IMR-90 (cell line): ENCODE measurements around the gene RAPGEF3.

Experiments used
- BHLHE40 ChIP-seq: fragments of 150-350 bp; IDR thresholded peaks from 2 replicates; pipeline ENCODE4 v1.6.1; 2016; ENCODE audit warnings: mild to moderate bottlenecking, low read depth, low read length
- CEBPB ChIP-seq: IDR thresholded peaks from 2 replicates; pipeline ENCODE4 v1.6.1; 2012; ENCODE audit warnings: low read depth, low read length, improper control_type of control experiment
- MAFK ChIP-seq: IDR thresholded peaks from 2 replicates; pipeline ENCODE4 v1.6.1; 2012; ENCODE audit warnings: low read depth, low read length, improper control_type of control experiment
- POLR2A ChIP-seq: IDR thresholded peaks from 2 replicates; pipeline ENCODE4 v1.6.1; 2012; ENCODE audit warnings: mild to moderate bottlenecking, low read depth, low read length
- RAD21 ChIP-seq: IDR thresholded peaks from 2 replicates; pipeline ENCODE4 v1.6.1; 2012; ENCODE audit warnings: low read length, improper control_type of control experiment
- RCOR1 ChIP-seq: IDR thresholded peaks from 2 replicates; pipeline ENCODE4 v1.6.1; 2012; ENCODE audit warnings: mild to moderate bottlenecking, low read length, improper control_type of control experiment; ENCODE audit not compliant: insufficient replicate concordance
- RFX5 ChIP-seq: IDR thresholded peaks from 2 replicates; pipeline ENCODE4 v1.8.0; 2012; ENCODE audit warnings: low read depth, mild to moderate bottlenecking, low read length, moderate library complexity
- SMC3 ChIP-seq: fragments of 150-350 bp; IDR thresholded peaks from 2 replicates; pipeline ENCODE4 v1.6.1; 2016; ENCODE audit warnings: low read depth, mild to moderate bottlenecking, antibody characterized with exemption, low read length, moderate library complexity
- USF2 ChIP-seq: fragments of 150-350 bp; IDR thresholded peaks from 2 replicates; pipeline ENCODE4 v1.6.1; 2017; ENCODE audit warnings: mild to moderate bottlenecking, antibody characterized with exemption, low read length, low read depth
- TF ChIP-seq, protein P1 (sequence below): conservative IDR thresholded peaks from 2 replicates; pipeline ENCODE4 v1.5.1; 2012; ENCODE audit warnings: mild to moderate bottlenecking, low read depth, low read length, improper control_type of control experiment
- TF ChIP-seq, protein P2 (sequence below): fragments of 150-350 bp; IDR thresholded peaks from 2 replicates; pipeline ENCODE4 v1.6.1; 2016; ENCODE audit warnings: low read depth, mild to moderate bottlenecking, low read length, moderate library complexity, borderline replicate concordance

DNA sequence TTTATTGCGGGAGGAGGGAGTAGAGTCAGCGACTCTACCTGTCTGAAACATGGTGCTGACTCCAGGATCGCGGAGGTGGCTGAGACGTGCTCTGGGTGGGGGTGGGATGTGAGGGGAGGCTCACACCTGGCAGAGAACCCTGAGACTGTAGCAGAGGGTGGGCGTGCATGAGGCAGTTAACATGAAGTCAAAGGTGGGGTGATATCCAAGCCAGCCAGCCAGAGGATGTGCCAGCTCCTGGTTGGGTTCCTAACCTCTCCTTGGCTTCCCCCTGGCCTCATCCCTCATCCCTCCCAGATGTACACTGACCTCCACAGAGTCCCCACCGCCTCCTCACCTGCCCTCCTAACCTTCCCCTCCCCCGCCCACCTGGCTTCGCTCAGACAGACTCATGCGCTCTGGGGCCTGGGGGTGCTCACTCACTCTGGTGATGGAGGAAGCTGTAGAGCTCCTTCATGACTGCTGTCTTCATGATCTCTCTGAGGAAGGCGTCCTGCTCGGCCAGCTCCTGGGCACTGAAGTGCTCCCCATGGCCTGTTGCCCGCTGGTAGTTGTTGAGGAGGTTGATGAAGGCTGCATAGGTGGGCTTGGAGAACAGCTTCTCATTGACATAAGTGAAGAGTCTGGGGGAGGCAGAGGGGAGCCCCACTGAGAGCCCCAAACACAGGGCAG is 42.7 kb downstream of the RAPGEF3 start:
- no peak for TF ChIP-seq POLR2A
- no peak for TF ChIP-seq USF2
- no peak for TF ChIP-seq RCOR1
- TF ChIP-seq, protein P1, sequence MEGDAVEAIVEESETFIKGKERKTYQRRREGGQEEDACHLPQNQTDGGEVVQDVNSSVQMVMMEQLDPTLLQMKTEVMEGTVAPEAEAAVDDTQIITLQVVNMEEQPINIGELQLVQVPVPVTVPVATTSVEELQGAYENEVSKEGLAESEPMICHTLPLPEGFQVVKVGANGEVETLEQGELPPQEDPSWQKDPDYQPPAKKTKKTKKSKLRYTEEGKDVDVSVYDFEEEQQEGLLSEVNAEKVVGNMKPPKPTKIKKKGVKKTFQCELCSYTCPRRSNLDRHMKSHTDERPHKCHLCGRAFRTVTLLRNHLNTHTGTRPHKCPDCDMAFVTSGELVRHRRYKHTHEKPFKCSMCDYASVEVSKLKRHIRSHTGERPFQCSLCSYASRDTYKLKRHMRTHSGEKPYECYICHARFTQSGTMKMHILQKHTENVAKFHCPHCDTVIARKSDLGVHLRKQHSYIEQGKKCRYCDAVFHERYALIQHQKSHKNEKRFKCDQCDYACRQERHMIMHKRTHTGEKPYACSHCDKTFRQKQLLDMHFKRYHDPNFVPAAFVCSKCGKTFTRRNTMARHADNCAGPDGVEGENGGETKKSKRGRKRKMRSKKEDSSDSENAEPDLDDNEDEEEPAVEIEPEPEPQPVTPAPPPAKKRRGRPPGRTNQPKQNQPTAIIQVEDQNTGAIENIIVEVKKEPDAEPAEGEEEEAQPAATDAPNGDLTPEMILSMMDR = no peak
- no peak for TF ChIP-seq BHLHE40
- TF ChIP-seq CEBPB = no peak
- no peak for TF ChIP-seq SMC3
- TF ChIP-seq, protein P2, sequence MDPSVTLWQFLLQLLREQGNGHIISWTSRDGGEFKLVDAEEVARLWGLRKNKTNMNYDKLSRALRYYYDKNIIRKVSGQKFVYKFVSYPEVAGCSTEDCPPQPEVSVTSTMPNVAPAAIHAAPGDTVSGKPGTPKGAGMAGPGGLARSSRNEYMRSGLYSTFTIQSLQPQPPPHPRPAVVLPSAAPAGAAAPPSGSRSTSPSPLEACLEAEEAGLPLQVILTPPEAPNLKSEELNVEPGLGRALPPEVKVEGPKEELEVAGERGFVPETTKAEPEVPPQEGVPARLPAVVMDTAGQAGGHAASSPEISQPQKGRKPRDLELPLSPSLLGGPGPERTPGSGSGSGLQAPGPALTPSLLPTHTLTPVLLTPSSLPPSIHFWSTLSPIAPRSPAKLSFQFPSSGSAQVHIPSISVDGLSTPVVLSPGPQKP = no peak
- no peak for TF ChIP-seq MAFK
- no peak for TF ChIP-seq RFX5
- no peak for TF ChIP-seq RAD21
